ENCODE measurements around the gene SH3RF1.

- TF ChIP-seq FOSL1 (IDR thresholded peaks at IDR 0.05; ENCODE audit: low read depth) (no peak), CTCF (IDR thresholded peaks at IDR 0.05 in 2 of 3, conservative IDR thresholded peaks at IDR 0.05 in 1 of 3; ENCODE audit: borderline replicate concordance in 1 of 3, insufficient read depth in 1 of 3, low read depth in 2 of 3, low read length in 2 of 3) (no peak), RAD21 (IDR thresholded peaks at IDR 0.05; ENCODE audit: low read depth) (no peak), EZH2 (IDR thresholded peaks at IDR 0.05) (no peak), POLR2A (IDR thresholded peaks at IDR 0.05; ENCODE audit: borderline replicate concordance, extremely low read depth, insufficient read depth, insufficient read length) (no peak), ZNF274 (IDR thresholded peaks at IDR 0.05; ENCODE audit: low read depth, low read length) (no peak), POLR2AphosphoS5 (IDR thresholded peaks at IDR 0.05; ENCODE audit: low read depth, low read length) (no peak), EZH2phosphoT487 (IDR thresholded peaks at IDR 0.05; ENCODE audit: borderline replicate concordance) (no peak)
Measured at GRCh38 chr4:169279108-169279507, 8.4 kb upstream of the SH3RF1 start.
